ENCODE results near the gene FREM3. TPM values are rescaled to one million over a fixed set of nuclear protein-coding genes. Genes with fewer than 3 reads are reported as not detected.
"Not testable (repeated sequence)": the region's sequence is repeated elsewhere in the genome, so short reads cannot be mapped to it uniquely, and the experiment has no call there.

FREM3 gene
- not detected in 2 replicates for total RNA-seq (2012; rRNA removed)

DNA sequence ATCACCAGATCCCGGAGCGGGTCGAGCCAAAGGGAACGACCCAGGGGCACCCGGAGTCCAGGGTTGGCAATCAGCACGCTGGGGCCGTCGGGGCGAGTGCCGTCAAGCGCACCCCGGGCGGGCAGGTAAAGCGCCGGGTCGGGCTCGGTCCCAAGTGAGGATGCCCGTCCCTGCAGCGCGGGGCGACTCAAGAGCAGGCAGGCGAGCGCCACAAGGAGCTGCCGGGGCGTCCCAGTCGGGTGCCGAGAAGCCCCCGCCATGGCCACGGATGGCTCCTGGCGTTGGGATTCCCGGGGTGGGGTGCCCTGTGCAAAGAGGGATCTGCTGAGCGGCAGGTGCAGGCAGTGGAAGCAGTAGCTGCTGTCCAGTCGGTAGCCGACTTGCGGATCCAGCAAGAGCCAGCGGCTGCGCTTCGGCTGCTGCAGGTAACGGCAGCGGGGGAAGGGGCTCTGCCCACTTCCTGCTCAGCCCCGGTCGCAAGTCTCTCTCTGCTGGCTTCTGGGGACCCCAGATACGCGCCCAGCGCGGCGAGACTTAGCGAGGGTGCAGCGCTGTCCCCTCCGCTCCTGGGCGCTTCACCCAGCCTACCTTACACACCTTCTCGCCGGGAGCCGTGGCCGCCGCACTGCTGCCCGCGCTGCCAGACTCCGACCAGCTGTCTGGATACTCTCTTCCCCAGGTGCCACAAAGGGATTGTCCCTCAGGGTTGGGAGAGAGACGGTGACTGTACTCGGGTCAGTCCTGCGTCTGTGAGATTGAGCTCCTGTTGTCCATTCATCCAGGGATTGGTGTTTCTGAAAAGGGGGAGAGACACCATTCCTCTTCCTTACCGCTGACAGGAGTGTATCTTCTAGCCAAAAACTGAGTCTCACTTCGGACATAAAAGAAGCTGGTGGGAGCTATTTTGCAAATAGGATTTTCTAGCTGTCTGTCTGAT lies at the start of gene FREM3:
TSS of gene FREM3 (minus strand) at position 260 of the 937 bp plus-strand sequence. CDS start at position 260, 0 bp downstream.
- H3K9ac ChIP-seq (ENCODE audit: low read depth, low read length): no peak within 1 kb of the TSS
- peaks cover 13% of the 10 kb centered on the region for H3K4me1 ChIP-seq (ENCODE audit: control insufficient read depth, insufficient read depth, low read length)
- peaks cover 74% of the 10 kb centered on the region for H3K27me3 ChIP-seq (ENCODE audit: control insufficient read depth, insufficient read depth, low read length)
- H3K9me3 ChIP-seq (replicated peaks; ENCODE audit: low read length): no peaks in the 10 kb centered on the region
- no peaks in the 10 kb centered on the region for H3K36me3 ChIP-seq (ENCODE audit: insufficient read depth, low read length)
- peak within 1 kb of the TSS; percentile 14 for H3K4me3 ChIP-seq (ENCODE audit: low read length)
- peak within 1 kb of the TSS; percentile 66 for H3K4me2 ChIP-seq (ENCODE audit: low read length)

DNA sequence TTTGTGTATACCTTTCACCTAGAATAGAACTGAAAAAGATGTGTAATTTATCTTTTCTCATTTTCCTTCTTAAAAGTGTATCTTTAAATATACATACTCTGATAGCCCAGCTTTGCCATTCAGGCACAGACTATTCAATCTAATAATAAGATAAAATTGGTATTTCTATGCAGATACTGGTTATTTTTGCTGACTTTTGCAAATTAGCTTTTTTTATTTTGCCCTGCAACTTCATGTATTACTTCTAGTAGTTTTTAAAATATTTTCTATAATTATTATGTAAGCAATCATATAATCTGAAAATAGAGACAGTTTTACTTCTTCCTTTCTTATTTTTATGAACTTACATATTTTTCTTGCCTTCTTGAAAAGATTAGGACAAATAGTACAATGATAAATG lies 45.4 kb upstream of the FREM3 start:
- no peaks in the 10 kb centered on the region for H3K27me3 ChIP-seq (ENCODE audit: control insufficient read depth, insufficient read depth, low read length)
- H3K9ac ChIP-seq (ENCODE audit: low read depth, low read length): no peak overlapping the region
- H3K4me2 ChIP-seq (ENCODE audit: low read length): no peak overlapping the region
- no peak overlapping the region for H3K4me3 ChIP-seq (ENCODE audit: low read length)
- no peaks in the 10 kb centered on the region for H3K9me3 ChIP-seq (replicated peaks; ENCODE audit: low read length)
- H3K36me3 ChIP-seq (ENCODE audit: insufficient read depth, low read length): no peaks in the 10 kb centered on the region
- no peaks in the 10 kb centered on the region for H3K4me1 ChIP-seq (ENCODE audit: control insufficient read depth, insufficient read depth, low read length)

DNA sequence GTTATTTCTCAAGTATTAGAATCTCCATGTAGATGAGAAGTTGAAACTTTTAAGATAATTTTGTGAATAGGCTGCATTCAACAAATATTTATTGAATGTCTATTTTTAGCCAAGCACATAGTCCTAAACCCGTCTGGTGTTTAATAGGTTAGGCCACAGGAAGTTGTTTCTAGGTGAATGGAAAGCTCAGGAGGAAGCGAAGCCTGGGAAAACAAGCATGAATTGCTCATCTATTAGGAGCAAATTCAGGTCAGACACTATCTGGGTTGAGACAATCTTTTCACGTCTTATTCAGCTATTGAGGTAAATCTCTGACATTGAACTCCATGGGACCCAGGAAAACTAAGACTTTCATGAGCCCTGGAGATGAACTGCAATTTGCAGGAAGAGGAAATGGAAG lies 43.1 kb upstream of the FREM3 start:
- H3K4me1 ChIP-seq (ENCODE audit: control insufficient read depth, insufficient read depth, low read length): no peaks in the 10 kb centered on the region
- no peak overlapping the region for H3K4me3 ChIP-seq (ENCODE audit: low read length)
- no peaks in the 10 kb centered on the region for H3K27me3 ChIP-seq (ENCODE audit: control insufficient read depth, insufficient read depth, low read length)
- H3K9me3 ChIP-seq (replicated peaks; ENCODE audit: low read length): no peaks in the 10 kb centered on the region
- no peak overlapping the region for H3K9ac ChIP-seq (ENCODE audit: low read depth, low read length)
- H3K36me3 ChIP-seq (ENCODE audit: insufficient read depth, low read length): no peaks in the 10 kb centered on the region
- no peak overlapping the region for H3K4me2 ChIP-seq (ENCODE audit: low read length)

DNA sequence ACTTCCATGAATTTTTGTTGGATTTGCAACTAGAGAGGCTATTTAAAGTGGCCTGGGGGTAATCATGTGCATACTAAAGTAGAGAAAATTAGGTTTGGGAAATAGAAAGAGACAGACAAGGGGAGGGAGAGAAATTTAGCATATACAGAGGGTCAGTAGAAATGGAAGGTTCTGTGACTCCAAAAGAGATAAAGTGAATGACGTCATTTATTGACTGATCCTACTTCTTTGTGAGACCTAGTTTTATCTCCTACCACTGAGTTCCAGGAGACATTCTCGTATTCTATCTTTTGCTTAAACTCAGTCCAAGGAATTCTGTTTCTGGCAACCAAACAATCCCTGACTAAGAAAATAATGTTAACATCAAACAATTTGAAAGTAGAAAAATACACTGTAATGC lies 42.4 kb upstream of the FREM3 start:
- H3K4me1 ChIP-seq (ENCODE audit: control insufficient read depth, insufficient read depth, low read length): no peaks in the 10 kb centered on the region
- no peak overlapping the region for H3K4me3 ChIP-seq (ENCODE audit: low read length)
- no peaks in the 10 kb centered on the region for H3K9me3 ChIP-seq (replicated peaks; ENCODE audit: low read length)
- H3K27me3 ChIP-seq (ENCODE audit: control insufficient read depth, insufficient read depth, low read length): no peaks in the 10 kb centered on the region
- no peak overlapping the region for H3K9ac ChIP-seq (ENCODE audit: low read depth, low read length)
- H3K4me2 ChIP-seq (ENCODE audit: low read length): no peak overlapping the region
- no peaks in the 10 kb centered on the region for H3K36me3 ChIP-seq (ENCODE audit: insufficient read depth, low read length)

DNA sequence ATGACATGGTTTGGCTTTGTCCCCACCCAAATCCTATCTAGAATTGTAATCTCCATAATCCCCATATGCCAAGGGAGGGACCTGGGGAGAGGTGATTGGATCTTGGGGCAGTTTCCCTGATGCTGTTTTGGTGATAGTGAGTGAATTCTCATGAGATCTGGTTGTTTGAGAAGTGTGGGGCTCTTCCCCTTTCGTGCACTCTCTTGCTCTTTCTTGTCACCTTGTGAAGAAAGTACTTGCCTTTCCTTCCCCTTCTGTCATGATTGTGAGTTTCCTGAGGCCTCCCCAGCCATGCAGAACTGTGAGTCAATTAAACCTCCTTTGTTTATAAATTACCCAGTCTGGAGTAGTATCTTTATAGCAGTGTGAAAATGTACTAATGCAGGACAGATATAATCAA lies 36.4 kb upstream of the FREM3 start:
- no peaks in the 10 kb centered on the region for H3K36me3 ChIP-seq (ENCODE audit: insufficient read depth, low read length)
- no peaks in the 10 kb centered on the region for H3K27me3 ChIP-seq (ENCODE audit: control insufficient read depth, insufficient read depth, low read length)
- H3K9me3 ChIP-seq (replicated peaks; ENCODE audit: low read length): no peaks in the 10 kb centered on the region
- no peak overlapping the region for H3K4me3 ChIP-seq (ENCODE audit: low read length)
- no peak overlapping the region for H3K9ac ChIP-seq (ENCODE audit: low read depth, low read length)
- no peak overlapping the region for H3K4me2 ChIP-seq (ENCODE audit: low read length)
- no peaks in the 10 kb centered on the region for H3K4me1 ChIP-seq (ENCODE audit: control insufficient read depth, insufficient read depth, low read length)

DNA sequence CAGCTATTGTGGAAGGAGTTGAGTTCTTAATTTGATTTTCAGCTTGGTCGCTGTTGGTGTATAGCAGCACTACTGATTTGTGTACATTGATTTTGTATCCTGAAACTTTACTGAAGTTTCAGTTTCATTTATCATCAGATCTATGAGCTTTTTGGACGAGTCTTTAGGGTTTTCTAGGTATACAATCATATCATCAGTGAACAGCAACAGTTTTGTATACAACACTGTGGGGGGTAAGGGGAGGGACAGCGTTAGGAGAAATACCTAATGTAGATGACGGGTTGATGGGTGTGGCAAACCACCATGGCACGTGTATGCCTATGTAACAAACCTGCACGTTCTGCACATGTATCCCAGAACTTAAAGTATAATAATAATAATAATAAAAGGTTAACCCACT lies 35.6 kb upstream of the FREM3 start:
- H3K4me1 ChIP-seq (ENCODE audit: control insufficient read depth, insufficient read depth, low read length); H3K27me3 ChIP-seq (ENCODE audit: control insufficient read depth, insufficient read depth, low read length); H3K4me3 ChIP-seq (ENCODE audit: low read length); H3K9me3 ChIP-seq (replicated peaks; ENCODE audit: low read length); H3K9ac ChIP-seq (ENCODE audit: low read depth, low read length); H3K36me3 ChIP-seq (ENCODE audit: insufficient read depth, low read length); H3K4me2 ChIP-seq (ENCODE audit: low read length): not testable (repeated sequence)

DNA sequence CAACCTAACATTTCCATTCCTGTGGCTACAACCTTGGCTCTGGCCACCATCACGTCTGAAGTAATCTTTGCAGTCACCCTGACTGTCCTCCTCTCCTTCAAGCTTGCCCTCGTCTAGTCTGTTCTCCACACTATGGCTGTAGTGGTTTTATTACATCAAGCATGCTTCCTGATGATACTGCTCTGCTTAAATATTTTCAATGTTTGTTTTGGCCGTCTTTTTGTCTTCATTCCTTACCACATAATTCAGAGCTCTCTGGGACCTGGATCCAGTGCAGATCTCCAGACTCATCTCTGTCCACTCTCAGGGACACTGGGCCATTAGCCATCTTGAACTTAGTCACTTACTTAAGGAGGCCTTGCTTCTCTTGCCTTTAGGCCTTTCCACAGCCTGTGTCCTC lies 27.7 kb upstream of the FREM3 start:
- Histone ChIP-seq H3K9me3 (replicated peaks; ENCODE audit: low read length) (no peaks in the 10 kb centered on the region), H3K36me3 (ENCODE audit: insufficient read depth, low read length) (no peaks in the 10 kb centered on the region), H3K4me2 (ENCODE audit: low read length) (no peak overlapping the region), H3K4me1 (ENCODE audit: control insufficient read depth, insufficient read depth, low read length) (peaks cover 16% of the 10 kb centered on the region), H3K27me3 (ENCODE audit: control insufficient read depth, insufficient read depth, low read length) (no peaks in the 10 kb centered on the region), H3K4me3 (ENCODE audit: low read length) (no peak overlapping the region), H3K9ac (ENCODE audit: low read depth, low read length) (no peak overlapping the region)

DNA sequence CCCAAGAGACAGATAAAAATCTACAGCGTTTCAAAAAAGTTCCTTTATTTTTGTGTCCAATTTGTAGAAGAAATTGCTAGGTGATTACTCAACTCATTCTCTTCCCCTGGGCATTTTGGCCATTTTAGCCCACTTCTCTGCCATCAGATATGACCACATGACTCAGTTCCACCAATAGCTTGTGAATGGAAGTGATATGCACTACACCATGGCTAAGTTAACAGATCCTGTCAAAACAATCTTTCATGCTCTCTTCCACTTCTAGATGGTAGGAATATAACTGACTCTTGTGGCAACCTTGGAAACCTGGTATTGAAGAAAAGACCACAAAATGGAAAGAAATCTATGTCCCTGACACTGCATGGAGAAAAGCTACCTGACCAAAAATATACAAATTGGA lies 26.2 kb upstream of the FREM3 start:
- H3K9ac ChIP-seq (ENCODE audit: low read depth, low read length): no peak overlapping the region
- H3K4me3 ChIP-seq (ENCODE audit: low read length): no peak overlapping the region
- no peaks in the 10 kb centered on the region for H3K27me3 ChIP-seq (ENCODE audit: control insufficient read depth, insufficient read depth, low read length)
- no peaks in the 10 kb centered on the region for H3K9me3 ChIP-seq (replicated peaks; ENCODE audit: low read length)
- H3K36me3 ChIP-seq (ENCODE audit: insufficient read depth, low read length): no peaks in the 10 kb centered on the region
- H3K4me1 ChIP-seq (ENCODE audit: control insufficient read depth, insufficient read depth, low read length): peaks cover 16% of the 10 kb centered on the region
- no peak overlapping the region for H3K4me2 ChIP-seq (ENCODE audit: low read length)

DNA sequence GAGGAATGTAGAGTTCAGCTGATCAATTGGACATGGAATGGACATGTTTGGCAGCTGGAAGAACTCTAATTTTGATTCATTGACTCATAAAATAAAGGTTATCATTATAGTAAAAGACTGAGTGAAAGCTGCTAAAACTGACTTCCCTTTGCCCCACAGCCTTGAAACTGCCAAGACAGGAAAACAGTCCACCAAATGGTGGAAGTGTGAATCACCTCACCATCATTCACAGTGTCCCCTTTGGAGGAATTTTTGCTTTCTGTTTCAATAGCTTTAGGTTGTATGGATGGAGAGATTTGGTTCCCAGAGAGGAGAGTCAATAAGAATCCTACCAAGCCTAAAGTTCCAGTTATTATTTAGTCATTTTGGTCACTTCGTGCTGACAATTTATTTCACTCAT lies 20.8 kb upstream of the FREM3 start:
- Histone ChIP-seq H3K9ac (ENCODE audit: low read depth, low read length) (no peak overlapping the region), H3K27me3 (ENCODE audit: control insufficient read depth, insufficient read depth, low read length) (no peaks in the 10 kb centered on the region), H3K9me3 (replicated peaks; ENCODE audit: low read length) (no peaks in the 10 kb centered on the region), H3K36me3 (ENCODE audit: insufficient read depth, low read length) (no peaks in the 10 kb centered on the region), H3K4me1 (ENCODE audit: control insufficient read depth, insufficient read depth, low read length) (peaks cover 3% of the 10 kb centered on the region), H3K4me3 (ENCODE audit: low read length) (no peak overlapping the region), H3K4me2 (ENCODE audit: low read length) (no peak overlapping the region)

DNA sequence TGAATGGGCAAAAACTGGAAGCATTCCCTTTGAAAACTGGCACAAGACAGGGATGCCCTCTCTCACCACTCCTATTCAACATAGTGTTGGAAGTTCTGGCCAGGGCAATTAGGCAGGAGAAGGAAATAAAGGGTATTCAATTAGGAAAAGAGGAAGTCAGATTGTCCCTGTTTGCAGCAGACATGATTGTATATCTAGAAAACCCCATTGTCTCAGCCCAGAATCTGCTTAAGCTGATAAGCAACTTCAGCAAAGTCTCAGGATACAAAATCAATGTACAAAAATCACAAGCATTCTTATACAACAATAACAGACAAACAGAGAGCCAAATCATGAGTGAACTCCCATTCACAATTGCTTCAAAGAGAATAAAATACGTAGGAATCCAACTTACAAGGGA lies 18.3 kb upstream of the FREM3 start:
- not testable (repeated sequence) for H3K4me3 ChIP-seq (ENCODE audit: low read length); H3K36me3 ChIP-seq (ENCODE audit: insufficient read depth, low read length); H3K4me1 ChIP-seq (ENCODE audit: control insufficient read depth, insufficient read depth, low read length); H3K9me3 ChIP-seq (replicated peaks; ENCODE audit: low read length); H3K4me2 ChIP-seq (ENCODE audit: low read length); H3K9ac ChIP-seq (ENCODE audit: low read depth, low read length); H3K27me3 ChIP-seq (ENCODE audit: control insufficient read depth, insufficient read depth, low read length)

DNA sequence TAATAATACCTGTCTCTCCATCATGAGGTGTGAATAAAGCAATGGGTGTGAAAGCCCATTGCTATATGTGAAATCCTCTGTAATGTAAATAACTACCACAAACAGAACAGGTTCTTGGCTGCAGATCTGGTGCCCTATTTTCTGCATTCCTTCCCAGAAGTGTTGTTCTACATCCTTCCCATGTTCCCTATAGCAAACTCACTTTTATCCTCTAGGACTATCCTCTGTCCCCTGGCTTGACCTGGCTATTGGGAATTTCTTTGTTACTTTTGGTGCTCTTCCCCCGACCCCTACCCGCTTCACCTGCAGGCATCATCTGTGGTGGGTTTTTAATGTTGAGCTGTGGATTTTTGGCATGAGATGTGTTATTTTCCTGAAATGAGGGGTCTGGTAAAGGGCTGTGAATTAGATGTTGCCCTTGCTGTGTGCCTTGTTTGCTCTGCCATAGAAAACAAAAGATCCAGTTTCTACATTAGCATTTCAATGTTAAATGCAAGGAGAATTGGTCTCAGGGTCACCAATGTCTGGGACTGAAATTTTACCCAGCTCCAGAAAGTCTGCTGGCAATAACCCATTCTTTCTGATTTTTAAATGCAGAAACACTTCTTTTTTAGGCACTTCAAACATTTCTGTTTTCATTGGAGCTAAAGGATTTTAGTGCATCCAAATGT lies 13.6 kb upstream of the FREM3 start:
- H3K9ac ChIP-seq (ENCODE audit: low read depth, low read length): no peak overlapping the region
- no peak overlapping the region for H3K4me2 ChIP-seq (ENCODE audit: low read length)
- H3K36me3 ChIP-seq (ENCODE audit: insufficient read depth, low read length): no peaks in the 10 kb centered on the region
- no peaks in the 10 kb centered on the region for H3K4me1 ChIP-seq (ENCODE audit: control insufficient read depth, insufficient read depth, low read length)
- H3K9me3 ChIP-seq (replicated peaks; ENCODE audit: low read length): no peaks in the 10 kb centered on the region
- no peak overlapping the region for H3K4me3 ChIP-seq (ENCODE audit: low read length)
- H3K27me3 ChIP-seq (ENCODE audit: control insufficient read depth, insufficient read depth, low read length): no peaks in the 10 kb centered on the region

DNA sequence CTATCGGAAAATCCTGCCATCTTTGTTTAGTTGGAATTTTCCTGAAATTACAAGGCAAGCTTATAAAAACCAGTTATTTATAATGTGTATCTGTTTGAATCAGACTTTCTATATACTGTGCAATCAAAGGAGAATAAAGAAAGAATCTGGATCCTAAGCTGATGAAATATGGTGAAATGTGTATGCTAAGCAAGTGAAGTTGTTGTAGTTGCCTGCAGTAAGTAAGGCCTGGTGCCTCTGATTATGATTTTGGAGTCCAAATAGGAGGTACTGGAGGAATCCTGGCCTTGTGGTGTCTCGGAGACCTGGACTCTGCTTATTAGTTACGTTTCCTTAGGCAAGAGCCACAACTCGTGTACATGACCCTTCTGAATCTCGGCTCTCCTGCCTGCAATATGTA lies 13.1 kb upstream of the FREM3 start:
- Histone ChIP-seq H3K4me1 (ENCODE audit: control insufficient read depth, insufficient read depth, low read length) (no peaks in the 10 kb centered on the region), H3K36me3 (ENCODE audit: insufficient read depth, low read length) (no peaks in the 10 kb centered on the region), H3K27me3 (ENCODE audit: control insufficient read depth, insufficient read depth, low read length) (no peaks in the 10 kb centered on the region), H3K9ac (ENCODE audit: low read depth, low read length) (no peak overlapping the region), H3K9me3 (replicated peaks; ENCODE audit: low read length) (no peaks in the 10 kb centered on the region), H3K4me2 (ENCODE audit: low read length) (no peak overlapping the region), H3K4me3 (ENCODE audit: low read length) (no peak overlapping the region)
